Measurements from ENCODE around the gene GDF15.

- no peak for TF ChIP-seq SMC3 (conservative IDR thresholded peaks at IDR 0.05; ENCODE audit: poor library complexity)
- TF ChIP-seq RAD21 (conservative IDR thresholded peaks at IDR 0.05), result no peak
- TF ChIP-seq, protein P1, sequence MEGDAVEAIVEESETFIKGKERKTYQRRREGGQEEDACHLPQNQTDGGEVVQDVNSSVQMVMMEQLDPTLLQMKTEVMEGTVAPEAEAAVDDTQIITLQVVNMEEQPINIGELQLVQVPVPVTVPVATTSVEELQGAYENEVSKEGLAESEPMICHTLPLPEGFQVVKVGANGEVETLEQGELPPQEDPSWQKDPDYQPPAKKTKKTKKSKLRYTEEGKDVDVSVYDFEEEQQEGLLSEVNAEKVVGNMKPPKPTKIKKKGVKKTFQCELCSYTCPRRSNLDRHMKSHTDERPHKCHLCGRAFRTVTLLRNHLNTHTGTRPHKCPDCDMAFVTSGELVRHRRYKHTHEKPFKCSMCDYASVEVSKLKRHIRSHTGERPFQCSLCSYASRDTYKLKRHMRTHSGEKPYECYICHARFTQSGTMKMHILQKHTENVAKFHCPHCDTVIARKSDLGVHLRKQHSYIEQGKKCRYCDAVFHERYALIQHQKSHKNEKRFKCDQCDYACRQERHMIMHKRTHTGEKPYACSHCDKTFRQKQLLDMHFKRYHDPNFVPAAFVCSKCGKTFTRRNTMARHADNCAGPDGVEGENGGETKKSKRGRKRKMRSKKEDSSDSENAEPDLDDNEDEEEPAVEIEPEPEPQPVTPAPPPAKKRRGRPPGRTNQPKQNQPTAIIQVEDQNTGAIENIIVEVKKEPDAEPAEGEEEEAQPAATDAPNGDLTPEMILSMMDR (IDR thresholded peaks at IDR 0.05; ENCODE audit: poor library complexity, severe bottlenecking), result no peak
- TF ChIP-seq POLR2AphosphoS5 (IDR thresholded peaks at IDR 0.05), result no peak
- TF ChIP-seq EP300 (conservative IDR thresholded peaks at IDR 0.05; ENCODE audit: poor library complexity, severe bottlenecking), result no peak
- no peak for TF ChIP-seq MXI1 (conservative IDR thresholded peaks at IDR 0.05; ENCODE audit: poor library complexity, severe bottlenecking)
- no peak for TF ChIP-seq EZH2 (IDR thresholded peaks at IDR 0.05; ENCODE audit: borderline replicate concordance, insufficient read depth, low read length, poor library complexity, severe bottlenecking)
- TF ChIP-seq, protein P2, sequence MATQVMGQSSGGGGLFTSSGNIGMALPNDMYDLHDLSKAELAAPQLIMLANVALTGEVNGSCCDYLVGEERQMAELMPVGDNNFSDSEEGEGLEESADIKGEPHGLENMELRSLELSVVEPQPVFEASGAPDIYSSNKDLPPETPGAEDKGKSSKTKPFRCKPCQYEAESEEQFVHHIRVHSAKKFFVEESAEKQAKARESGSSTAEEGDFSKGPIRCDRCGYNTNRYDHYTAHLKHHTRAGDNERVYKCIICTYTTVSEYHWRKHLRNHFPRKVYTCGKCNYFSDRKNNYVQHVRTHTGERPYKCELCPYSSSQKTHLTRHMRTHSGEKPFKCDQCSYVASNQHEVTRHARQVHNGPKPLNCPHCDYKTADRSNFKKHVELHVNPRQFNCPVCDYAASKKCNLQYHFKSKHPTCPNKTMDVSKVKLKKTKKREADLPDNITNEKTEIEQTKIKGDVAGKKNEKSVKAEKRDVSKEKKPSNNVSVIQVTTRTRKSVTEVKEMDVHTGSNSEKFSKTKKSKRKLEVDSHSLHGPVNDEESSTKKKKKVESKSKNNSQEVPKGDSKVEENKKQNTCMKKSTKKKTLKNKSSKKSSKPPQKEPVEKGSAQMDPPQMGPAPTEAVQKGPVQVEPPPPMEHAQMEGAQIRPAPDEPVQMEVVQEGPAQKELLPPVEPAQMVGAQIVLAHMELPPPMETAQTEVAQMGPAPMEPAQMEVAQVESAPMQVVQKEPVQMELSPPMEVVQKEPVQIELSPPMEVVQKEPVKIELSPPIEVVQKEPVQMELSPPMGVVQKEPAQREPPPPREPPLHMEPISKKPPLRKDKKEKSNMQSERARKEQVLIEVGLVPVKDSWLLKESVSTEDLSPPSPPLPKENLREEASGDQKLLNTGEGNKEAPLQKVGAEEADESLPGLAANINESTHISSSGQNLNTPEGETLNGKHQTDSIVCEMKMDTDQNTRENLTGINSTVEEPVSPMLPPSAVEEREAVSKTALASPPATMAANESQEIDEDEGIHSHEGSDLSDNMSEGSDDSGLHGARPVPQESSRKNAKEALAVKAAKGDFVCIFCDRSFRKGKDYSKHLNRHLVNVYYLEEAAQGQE (IDR thresholded peaks at IDR 0.05; ENCODE audit: borderline replicate concordance), result no peak
These were observed 13.1 kb downstream of the GDF15 start for GRCh38 chr19:18399008-18399407.
